SIG-M5 (cell line): Measurements from ENCODE around the gene UBE2N.
"Not testable (repeated sequence)": the region's sequence is repeated elsewhere in the genome, so short reads cannot be mapped to it uniquely, and the experiment has no call there.

Experiments used
- DNase-seq: peaks from one replicate; lab custom pipeline; 2025; lab: John Stamatoyannopoulos, UW

Gene UBE2N

GRCh38 chr12:93443576-93443975 lies 1.8 kb upstream of the UBE2N start:
- DNase-seq, result no peak

- DNase-seq, result no peak
These were observed 929 bp upstream of the UBE2N start for GRCh38 chr12:93442411-93443340.

GRCh38 chr12:93441081-93441616 lies 598 bp downstream of the UBE2N start:
- DNase-seq, result no peak

GRCh38 chr12:93440043-93440835 lies 1.5 kb downstream of the UBE2N start:
- DNase-seq, result no peak

- no peak for DNase-seq
These were observed 3.3 kb downstream of the UBE2N start for GRCh38 chr12:93438266-93439050.

- DNase-seq, result no peak
These were observed 7.4 kb downstream of the UBE2N start for GRCh38 chr12:93434256-93434865.

- not testable (repeated sequence) for DNase-seq
These were observed 9.7 kb downstream of the UBE2N start for GRCh38 chr12:93432031-93432430.

GRCh38 chr12:93430280-93430679 lies 11.5 kb downstream of the UBE2N start:
- DNase-seq, result no peak

- DNase-seq, result no peak
These were observed 11.9 kb downstream of the UBE2N start for GRCh38 chr12:93429852-93430251.

- DNase-seq, result no peak
These were observed 12.3 kb downstream of the UBE2N start for GRCh38 chr12:93429448-93429847.

GRCh38 chr12:93427779-93428564 lies 13.8 kb downstream of the UBE2N start:
- no peak for DNase-seq

- no peak for DNase-seq
These were observed 15.3 kb downstream of the UBE2N start for GRCh38 chr12:93426412-93426805.

- no peak for DNase-seq
These were observed 15.9 kb downstream of the UBE2N start for GRCh38 chr12:93425736-93426411.

GRCh38 chr12:93422050-93422449 lies 19.7 kb downstream of the UBE2N start:
- no peak for DNase-seq

GRCh38 chr12:93419388-93420034 lies 22.2 kb downstream of the UBE2N start:
- DNase-seq, result peak; percentile 34

GRCh38 chr12:93417967-93418480 lies 23.7 kb downstream of the UBE2N start:
- no peak for DNase-seq

GRCh38 chr12:93415723-93416464 lies 25.9 kb downstream of the UBE2N start:
- DNase-seq, result no peak

- DNase-seq, result no peak
These were observed 28.7 kb downstream of the UBE2N start for GRCh38 chr12:93413064-93413463.

GRCh38 chr12:93412396-93412795 lies 29.4 kb downstream of the UBE2N start:
- not testable (repeated sequence) for DNase-seq
